GM12875 (cell line): ENCODE results near the gene PHETA2.

Experiments
- H3K4me3 ChIP-seq: one replicate; pipeline ENCODE4 v1.5.1; 2011; ENCODE audit warnings: low read depth, low read length, control low read depth
- CTCF ChIP-seq: IDR thresholded peaks from 2 replicates; pipeline ENCODE4 v1.5.1; 2011; ENCODE audit warnings: low read depth, mild to moderate bottlenecking, control low read depth, inconsistent platforms, low read length, moderate library complexity, borderline replicate concordance; ENCODE audit not compliant: insufficient read depth

PHETA2 gene

GRCh38 chr22:42074132-42074811, at the start of gene PHETA2:
Gene PHETA2, plus strand, starts transcription at chr22:42074248. Its CDS starts 3,046 bp downstream, at chr22:42077294.
- TF ChIP-seq CTCF, result peak; percentile 50
- peak within 1 kb of the TSS; percentile 34 for H3K4me3 ChIP-seq

- no peak for TF ChIP-seq CTCF
- no peak overlapping the region for H3K4me3 ChIP-seq
Measured at GRCh38 chr22:42025421-42025820, 48.6 kb upstream of the PHETA2 start.

GRCh38 chr22:42026705-42027104, 47.3 kb upstream of the PHETA2 start:
- TF ChIP-seq CTCF, result no peak
- no peak overlapping the region for H3K4me3 ChIP-seq

GRCh38 chr22:42033263-42034181, 40.5 kb upstream of the PHETA2 start:
- no peak for TF ChIP-seq CTCF
- H3K4me3 ChIP-seq, result no peak overlapping the region

- TF ChIP-seq CTCF, result no peak
- no peak overlapping the region for H3K4me3 ChIP-seq
Measured at GRCh38 chr22:42035256-42035655, 38.8 kb upstream of the PHETA2 start.

- H3K4me3 ChIP-seq, result no peak overlapping the region
- no peak for TF ChIP-seq CTCF
Measured at GRCh38 chr22:42039271-42039670, 34.8 kb upstream of the PHETA2 start.
